HFFc6 (cell line): Measurements from ENCODE around the gene SPEF1. TPM values are rescaled to one million over a fixed set of nuclear protein-coding genes. Genes with fewer than 3 reads are reported as not detected.

Experiments
- DNase-seq: peaks from one replicate; pipeline ENCODE4 v3.0.0-alpha.2; 2018
- H3K27ac Mint-ChIP-seq: 2 replicates; pipeline ENCODE4 v1.8.0; 2020; ENCODE audit warnings: mild to moderate bottlenecking, mixed read lengths
- H3K27me3 Mint-ChIP-seq: 2 replicates; pipeline ENCODE4 v1.8.0; 2021; ENCODE audit warnings: mild to moderate bottlenecking, moderate library complexity, mixed read lengths; ENCODE audit not compliant: insufficient read depth
- H3K36me3 Mint-ChIP-seq: 2 replicates; pipeline ENCODE4 v1.8.0; 2021; ENCODE audit warnings: low read depth, mixed read lengths
- H3K4me1 Mint-ChIP-seq: 2 replicates; pipeline ENCODE4 v1.8.0; 2020; ENCODE audit warnings: low read depth, mixed read lengths
- H3K4me3 Mint-ChIP-seq: 2 replicates; pipeline ENCODE4 v1.8.0; 2020; ENCODE audit warnings: mild to moderate bottlenecking, moderate library complexity, mixed read lengths
- H3K9me3 Mint-ChIP-seq: 2 replicates; pipeline ENCODE4 v1.8.0; 2020; ENCODE audit warnings: mild to moderate bottlenecking, mixed read lengths
- CTCF ChIP-seq: fragments of 200-600 bp; sonication (generic); IDR thresholded peaks from 2 replicates; pipeline ENCODE4 v1.5.0; 2021; ENCODE audit warnings: antibody characterized with exemption, mild to moderate bottlenecking
- total RNA-seq, 6 experiments: library from RNA; stranded (reverse); fragmentation: NEBNext Ultra II Directional; extraction: Animal tissue kit (Norgen Biotek cat#: 25700); gene quantifications; 2 replicates in 1 of 6; 3 replicates in 5 of 6; pipeline ENCODE4 v1.2.3, GENCODE V29; 2021

The SPEF1 gene
- total RNA-seq, 6 experiments from 2014 or later: 0.19 to 0.48 (median 0.36) TPM; not detected in 1

GRCh38 chr20:3812975-3813847 lies 32.0 kb upstream of the SPEF1 start:
- no peak for TF ChIP-seq CTCF
- no peak for DNase-seq
- Mint-ChIP-seq H3K9me3 (0 out of 2 replicates have a peak, but pooled peaks cover 2% of the 10 kb centered on the region), H3K36me3 (peaks cover 8% of the 10 kb centered on the region; the same call in 1 of the 2 replicates), H3K4me1 (peaks cover 43% of the 10 kb centered on the region), H3K27ac (peak overlapping the region; percentile 99), H3K4me3 (no peak overlapping the region), H3K27me3 (peaks cover 5% of the 10 kb centered on the region; the same call in 1 of the 2 replicates)

GRCh38 chr20:3812259-3812681 lies 31.0 kb upstream of the SPEF1 start:
- Mint-ChIP-seq H3K27ac (peak overlapping the region; percentile 99), H3K9me3 (0 out of 2 replicates have a peak, but pooled peaks cover 4% of the 10 kb centered on the region), H3K36me3 (peaks cover 10% of the 10 kb centered on the region; the same call in 1 of the 2 replicates), H3K4me3 (peak overlapping the region; percentile 90; the same call in 1 of the 2 replicates), H3K4me1 (peaks cover 48% of the 10 kb centered on the region), H3K27me3 (peaks cover 7% of the 10 kb centered on the region; the same call in 1 of the 2 replicates)
- no peak for DNase-seq
- no peak for TF ChIP-seq CTCF

- DNase-seq: peak; percentile 98
- peaks cover 10% of the 10 kb centered on the region; the same call in 1 of the 2 replicates for H3K36me3 Mint-ChIP-seq
- peaks cover 7% of the 10 kb centered on the region; the same call in 1 of the 2 replicates for H3K27me3 Mint-ChIP-seq
- 0 out of 2 replicates have a peak, but pooled peaks cover 4% of the 10 kb centered on the region for H3K9me3 Mint-ChIP-seq
- H3K4me1 Mint-ChIP-seq: peaks cover 55% of the 10 kb centered on the region
- peak overlapping the region; percentile 99 for H3K27ac Mint-ChIP-seq
- H3K4me3 Mint-ChIP-seq: peak overlapping the region; percentile 90
- TF ChIP-seq CTCF: no peak
Observed at GRCh38 chr20:3811467-3812258, 30.4 kb upstream of the SPEF1 start.

GRCh38 chr20:3808544-3808943 lies 27.3 kb upstream of the SPEF1 start:
- peak overlapping the region; percentile 72 for H3K4me3 Mint-ChIP-seq
- no peak for DNase-seq
- 0 out of 2 replicates have a peak, but pooled peaks cover 4% of the 10 kb centered on the region for H3K9me3 Mint-ChIP-seq
- no peak for TF ChIP-seq CTCF
- peaks cover 83% of the 10 kb centered on the region for H3K4me1 Mint-ChIP-seq
- H3K36me3 Mint-ChIP-seq: peaks cover 36% of the 10 kb centered on the region
- peaks cover 8% of the 10 kb centered on the region; the same call in 1 of the 2 replicates for H3K27me3 Mint-ChIP-seq
- peak overlapping the region; percentile 94 for H3K27ac Mint-ChIP-seq

GRCh38 chr20:3804781-3805180 lies 23.5 kb upstream of the SPEF1 start:
- Mint-ChIP-seq H3K36me3 (peaks cover 44% of the 10 kb centered on the region), H3K9me3 (0 out of 2 replicates have a peak, but pooled peaks cover 4% of the 10 kb centered on the region), H3K4me3 (no peak overlapping the region), H3K27ac (peak overlapping the region; percentile 94), H3K4me1 (peaks cover 65% of the 10 kb centered on the region), H3K27me3 (peaks cover 7% of the 10 kb centered on the region; the same call in 1 of the 2 replicates)
- DNase-seq: no peak
- TF ChIP-seq CTCF: no peak
